ENCODE data around the gene COPS8. TPM values are rescaled to one million over a fixed set of nuclear protein-coding genes. Genes with fewer than 3 reads are reported as not detected.

Gene COPS8
- total and polyA plus RNA-seq, 2 experiments from 2014 or later = 120 to 130 TPM

DNA sequence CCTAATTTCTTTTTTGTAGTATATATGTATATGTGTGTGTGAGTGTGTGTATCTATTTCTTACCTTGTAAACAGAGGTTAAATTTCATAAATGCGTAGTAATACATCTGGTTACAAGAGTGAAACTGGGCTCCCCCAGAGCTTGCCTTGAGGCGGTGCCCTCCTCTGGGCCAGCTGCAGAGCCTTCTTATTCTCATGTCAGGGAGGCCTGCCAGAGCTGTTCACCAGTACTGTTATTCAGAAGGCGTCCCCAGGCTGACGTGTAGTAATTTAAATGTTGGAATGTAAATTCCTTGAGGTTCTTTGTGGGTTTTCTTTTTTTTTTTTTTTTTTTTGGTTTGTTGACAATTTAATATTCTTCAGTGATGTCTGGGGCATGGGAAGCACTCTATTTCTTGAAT lies 11.2 kb downstream of the COPS8 start:
- Histone ChIP-seq H3K4me2 (no peak overlapping the region), H3K9me2 (ENCODE audit: insufficient read depth) (no peaks in the 10 kb centered on the region), H3K79me2 (replicated peaks; ENCODE audit: insufficient read depth) (peaks cover 17% of the 10 kb centered on the region), H3K4me1 (ENCODE audit: insufficient read depth) (no peaks in the 10 kb centered on the region), H3K36me3 (ENCODE audit: insufficient read depth) (peaks cover 45% of the 10 kb centered on the region), H3K4me3 (no peak overlapping the region), H2AFZ (no peak overlapping the region), H3K27me3 (ENCODE audit: insufficient read depth) (no peaks in the 10 kb centered on the region), H3K27ac (ENCODE audit: low read depth) (no peak overlapping the region), H3F3A (replicated peaks; ENCODE audit: low read depth) (no peaks in the 10 kb centered on the region), H4K20me1 (replicated peaks; ENCODE audit: insufficient read depth) (peaks cover 2% of the 10 kb centered on the region)
- H3K27ac Mint-ChIP-seq = no peak overlapping the region
- H3K27me3 Mint-ChIP-seq (ENCODE audit: insufficient read depth, low read depth, poor library complexity) = peaks cover 4% of the 10 kb centered on the region
- no peak overlapping the region for H3K4me3 Mint-ChIP-seq
- TF ChIP-seq, protein P1, sequence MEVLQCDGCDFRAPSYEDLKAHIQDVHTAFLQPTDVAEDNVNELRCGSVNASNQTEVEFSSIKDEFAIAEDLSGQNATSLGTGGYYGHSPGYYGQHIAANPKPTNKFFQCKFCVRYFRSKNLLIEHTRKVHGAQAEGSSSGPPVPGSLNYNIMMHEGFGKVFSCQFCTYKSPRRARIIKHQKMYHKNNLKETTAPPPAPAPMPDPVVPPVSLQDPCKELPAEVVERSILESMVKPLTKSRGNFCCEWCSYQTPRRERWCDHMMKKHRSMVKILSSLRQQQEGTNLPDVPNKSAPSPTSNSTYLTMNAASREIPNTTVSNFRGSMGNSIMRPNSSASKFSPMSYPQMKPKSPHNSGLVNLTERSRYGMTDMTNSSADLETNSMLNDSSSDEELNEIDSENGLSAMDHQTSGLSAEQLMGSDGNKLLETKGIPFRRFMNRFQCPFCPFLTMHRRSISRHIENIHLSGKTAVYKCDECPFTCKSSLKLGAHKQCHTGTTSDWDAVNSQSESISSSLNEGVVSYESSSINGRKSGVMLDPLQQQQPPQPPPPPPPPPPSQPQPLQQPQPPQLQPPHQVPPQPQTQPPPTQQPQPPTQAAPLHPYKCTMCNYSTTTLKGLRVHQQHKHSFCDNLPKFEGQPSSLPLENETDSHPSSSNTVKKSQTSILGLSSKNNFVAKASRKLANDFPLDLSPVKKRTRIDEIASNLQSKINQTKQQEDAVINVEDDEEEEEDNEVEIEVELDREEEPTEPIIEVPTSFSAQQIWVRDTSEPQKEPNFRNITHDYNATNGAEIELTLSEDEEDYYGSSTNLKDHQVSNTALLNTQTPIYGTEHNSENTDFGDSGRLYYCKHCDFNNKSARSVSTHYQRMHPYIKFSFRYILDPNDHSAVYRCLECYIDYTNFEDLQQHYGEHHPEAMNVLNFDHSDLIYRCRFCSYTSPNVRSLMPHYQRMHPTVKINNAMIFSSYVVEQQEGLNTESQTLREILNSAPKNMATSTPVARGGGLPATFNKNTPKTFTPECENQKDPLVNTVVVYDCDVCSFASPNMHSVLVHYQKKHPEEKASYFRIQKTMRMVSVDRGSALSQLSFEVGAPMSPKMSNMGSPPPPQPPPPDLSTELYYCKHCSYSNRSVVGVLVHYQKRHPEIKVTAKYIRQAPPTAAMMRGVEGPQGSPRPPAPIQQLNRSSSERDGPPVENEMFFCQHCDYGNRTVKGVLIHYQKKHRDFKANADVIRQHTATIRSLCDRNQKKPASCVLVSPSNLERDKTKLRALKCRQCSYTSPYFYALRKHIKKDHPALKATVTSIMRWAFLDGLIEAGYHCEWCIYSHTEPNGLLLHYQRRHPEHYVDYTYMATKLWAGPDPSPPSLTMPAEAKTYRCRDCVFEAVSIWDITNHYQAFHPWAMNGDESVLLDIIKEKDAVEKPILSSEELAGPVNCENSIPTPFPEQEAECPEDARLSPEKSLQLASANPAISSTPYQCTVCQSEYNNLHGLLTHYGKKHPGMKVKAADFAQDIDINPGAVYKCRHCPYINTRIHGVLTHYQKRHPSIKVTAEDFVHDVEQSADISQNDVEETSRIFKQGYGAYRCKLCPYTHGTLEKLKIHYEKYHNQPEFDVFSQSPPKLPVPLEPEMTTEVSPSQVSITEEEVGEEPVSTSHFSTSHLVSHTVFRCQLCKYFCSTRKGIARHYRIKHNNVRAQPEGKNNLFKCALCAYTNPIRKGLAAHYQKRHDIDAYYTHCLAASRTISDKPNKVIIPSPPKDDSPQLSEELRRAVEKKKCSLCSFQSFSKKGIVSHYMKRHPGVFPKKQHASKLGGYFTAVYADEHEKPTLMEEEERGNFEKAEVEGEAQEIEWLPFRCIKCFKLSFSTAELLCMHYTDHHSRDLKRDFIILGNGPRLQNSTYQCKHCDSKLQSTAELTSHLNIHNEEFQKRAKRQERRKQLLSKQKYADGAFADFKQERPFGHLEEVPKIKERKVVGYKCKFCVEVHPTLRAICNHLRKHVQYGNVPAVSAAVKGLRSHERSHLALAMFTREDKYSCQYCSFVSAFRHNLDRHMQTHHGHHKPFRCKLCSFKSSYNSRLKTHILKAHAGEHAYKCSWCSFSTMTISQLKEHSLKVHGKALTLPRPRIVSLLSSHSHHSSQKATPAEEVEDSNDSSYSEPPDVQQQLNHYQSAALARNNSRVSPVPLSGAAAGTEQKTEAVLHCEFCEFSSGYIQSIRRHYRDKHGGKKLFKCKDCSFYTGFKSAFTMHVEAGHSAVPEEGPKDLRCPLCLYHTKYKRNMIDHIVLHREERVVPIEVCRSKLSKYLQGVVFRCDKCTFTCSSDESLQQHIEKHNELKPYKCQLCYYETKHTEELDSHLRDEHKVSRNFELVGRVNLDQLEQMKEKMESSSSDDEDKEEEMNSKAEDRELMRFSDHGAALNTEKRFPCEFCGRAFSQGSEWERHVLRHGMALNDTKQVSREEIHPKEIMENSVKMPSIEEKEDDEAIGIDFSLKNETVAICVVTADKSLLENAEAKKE (CRISPR knock-in tag; IDR thresholded peaks at IDR 0.05) = no peak
- no peak for TF ChIP-seq ZNF331 (CRISPR knock-in tag; IDR thresholded peaks at IDR 0.05; ENCODE audit: low read depth)
- H3K4me1 Mint-ChIP-seq = peaks cover 18% of the 10 kb centered on the region
- peaks cover 62% of the 10 kb centered on the region for H3K36me3 Mint-ChIP-seq (ENCODE audit: low read depth)
- ATAC-seq = no peak
- DNase-seq (ENCODE audit: low spot score) = no peak
- no peaks in the 10 kb centered on the region for H3K9me3 Mint-ChIP-seq

DNA sequence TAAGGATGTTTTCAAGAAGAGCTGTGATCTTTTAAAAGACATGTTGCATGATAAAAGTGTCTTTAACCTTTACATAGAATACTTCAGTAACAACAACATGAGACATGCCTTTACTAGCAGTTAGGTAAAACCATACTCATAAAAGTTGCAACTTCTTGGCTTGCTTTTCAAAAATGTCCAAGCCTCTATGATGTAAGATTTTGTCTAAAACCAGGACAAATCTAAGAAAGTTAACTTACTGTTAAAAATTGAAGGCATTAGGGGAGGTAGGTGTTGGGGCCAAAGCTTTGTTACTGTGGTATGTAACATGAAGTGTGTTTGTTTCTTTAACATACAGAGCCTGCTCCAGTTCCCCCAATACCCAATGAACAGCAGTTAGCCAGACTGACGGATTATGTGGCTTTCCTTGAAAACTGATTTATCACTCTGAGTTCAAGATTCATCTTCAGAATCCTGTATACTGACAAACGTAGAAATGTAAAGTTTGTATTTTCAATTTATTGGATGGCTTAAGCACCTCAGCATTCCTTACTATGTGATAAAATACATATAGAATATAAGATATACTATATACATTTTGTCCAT lies 11.7 kb downstream of the COPS8 start:
- no peaks in the 10 kb centered on the region for H3K9me2 ChIP-seq (ENCODE audit: insufficient read depth)
- TF ChIP-seq EZH2 (IDR thresholded peaks at IDR 0.05; ENCODE audit: low read depth, unreplicated experiment) (no peak), STAT1 (IDR thresholded peaks at IDR 0.05; ENCODE audit: unreplicated experiment) (no peak), ZNF114 (CRISPR knock-in tag; IDR thresholded peaks at IDR 0.05) (no peak)
- TF ChIP-seq, protein P1 (CRISPR knock-in tag; IDR thresholded peaks at IDR 0.05) = no peak
- Mint-ChIP-seq H3K27ac (no peak overlapping the region), H3K9me3 (no peaks in the 10 kb centered on the region), H3K36me3 (ENCODE audit: low read depth) (peaks cover 62% of the 10 kb centered on the region), H3K4me1 (peaks cover 18% of the 10 kb centered on the region), H3K27me3 (ENCODE audit: insufficient read depth, low read depth, poor library complexity) (peaks cover 4% of the 10 kb centered on the region), H3K4me3 (no peak overlapping the region)
- no peak overlapping the region for H3K4me3 ChIP-seq
- no peaks in the 10 kb centered on the region for H3F3A ChIP-seq (replicated peaks; ENCODE audit: low read depth)
- no peaks in the 10 kb centered on the region for H3K4me1 ChIP-seq (ENCODE audit: insufficient read depth)
- H3K36me3 ChIP-seq (ENCODE audit: insufficient read depth) = peaks cover 45% of the 10 kb centered on the region
- H3K79me2 ChIP-seq (replicated peaks; ENCODE audit: insufficient read depth) = peaks cover 12% of the 10 kb centered on the region
- no peak overlapping the region for H2AFZ ChIP-seq
- no peaks in the 10 kb centered on the region for H3K27me3 ChIP-seq (ENCODE audit: insufficient read depth)
- no peak for DNase-seq (ENCODE audit: low spot score)
- no peak overlapping the region for H3K4me2 ChIP-seq
- peaks cover 2% of the 10 kb centered on the region for H4K20me1 ChIP-seq (replicated peaks; ENCODE audit: insufficient read depth)
- ATAC-seq = no peak
- no peak overlapping the region for H3K27ac ChIP-seq (ENCODE audit: low read depth)

Data from GM23338 (cell line).